Right renal pelvis (tissue), 4 donors: ENCODE results near the gene INAVA. TPM values are rescaled to one million over a fixed set of nuclear protein-coding genes. Genes with fewer than 3 reads are reported as not detected.
A peak's percentile ranks its signal among the peaks of the same experiment; 100 is the strongest.

Experiments
- DNase-seq, 4 donors: peaks; one replicate each; pipeline ENCODE4 v3.0.0-alpha.2; 2013; ENCODE audit warnings: low read depth in 4 of 4, low spot score in 3 of 4, missing footprints in 1 of 4
- polyA plus RNA-seq, 4 donors: library from polyadenylated mRNA; unstranded; fragments of 120-200 nt; gene quantifications; one replicate each; pipeline ENCODE4 v1.2.1, GENCODE V29; 2013; ENCODE audit not compliant: insufficient read length in 4 of 4

Gene INAVA
- polyA plus RNA-seq, 4 donors: 36.0 to 41.8 (median 38.6) TPM

DNA sequence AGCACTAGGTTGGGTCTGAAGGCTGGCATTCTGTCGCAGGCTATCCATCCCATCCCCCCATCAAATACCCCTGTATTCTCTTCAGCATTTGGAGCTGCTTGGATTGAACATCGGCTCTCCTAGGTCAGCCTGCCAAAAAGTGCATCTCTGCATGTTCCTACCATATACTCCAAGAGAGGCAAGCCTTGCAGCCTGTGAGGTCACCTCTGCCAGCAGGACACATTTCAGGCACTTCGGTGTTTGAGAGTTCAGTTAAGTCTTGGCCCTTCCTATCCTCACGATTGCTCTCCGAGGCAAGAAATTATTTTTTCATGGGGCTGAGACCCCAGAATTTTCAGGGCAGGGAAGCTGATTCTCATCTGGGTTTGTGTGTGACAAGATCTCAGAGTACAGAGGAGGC is 19.3 kb upstream of the INAVA start:
- DNase-seq: no peak

DNA sequence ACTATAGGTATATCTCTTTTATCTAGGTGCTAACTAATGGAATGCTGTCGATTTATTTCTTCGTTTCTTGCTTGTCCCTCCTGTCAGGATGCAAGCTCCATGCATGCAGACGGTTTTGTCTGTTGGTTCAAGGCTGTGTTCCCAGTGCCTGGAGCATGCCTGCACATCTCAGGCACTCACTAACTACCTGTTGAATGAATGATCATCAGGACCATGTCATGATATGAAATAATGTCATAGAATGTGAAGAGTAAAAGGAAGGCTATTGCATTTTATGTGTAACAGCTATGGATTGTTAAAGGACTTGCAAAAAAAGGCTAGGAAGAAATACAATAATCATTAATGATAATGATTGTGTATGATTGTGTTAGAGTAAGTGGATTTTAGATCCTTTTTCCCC is 17.7 kb upstream of the INAVA start:
- no peak for DNase-seq

GRCh38 chr1:200877839-200878551 is 16.7 kb upstream of the INAVA start:
- DNase-seq: no peak

- DNase-seq: no peak
Observed at GRCh38 chr1:200880212-200880611, 14.5 kb upstream of the INAVA start.

DNA sequence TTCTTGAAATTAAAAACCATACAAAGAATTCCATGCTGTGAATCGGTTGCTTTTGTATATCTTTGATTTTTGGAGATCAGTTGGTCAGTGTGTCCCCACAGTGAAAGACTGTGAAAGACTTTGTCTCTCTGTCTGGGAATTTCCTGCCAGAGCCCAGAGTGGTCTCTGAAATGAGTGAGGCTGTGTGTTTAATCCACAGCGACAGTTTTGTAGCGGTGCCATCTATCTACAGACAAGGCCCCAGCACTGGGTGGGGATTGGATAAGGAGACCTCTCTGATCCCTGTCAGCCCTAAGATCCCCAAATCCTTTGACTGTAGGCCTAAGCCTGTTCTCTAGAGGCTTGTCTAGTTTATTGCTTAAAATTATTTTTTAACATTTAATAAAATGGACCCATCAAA is 11.6 kb upstream of the INAVA start:
- no peak for DNase-seq

DNA sequence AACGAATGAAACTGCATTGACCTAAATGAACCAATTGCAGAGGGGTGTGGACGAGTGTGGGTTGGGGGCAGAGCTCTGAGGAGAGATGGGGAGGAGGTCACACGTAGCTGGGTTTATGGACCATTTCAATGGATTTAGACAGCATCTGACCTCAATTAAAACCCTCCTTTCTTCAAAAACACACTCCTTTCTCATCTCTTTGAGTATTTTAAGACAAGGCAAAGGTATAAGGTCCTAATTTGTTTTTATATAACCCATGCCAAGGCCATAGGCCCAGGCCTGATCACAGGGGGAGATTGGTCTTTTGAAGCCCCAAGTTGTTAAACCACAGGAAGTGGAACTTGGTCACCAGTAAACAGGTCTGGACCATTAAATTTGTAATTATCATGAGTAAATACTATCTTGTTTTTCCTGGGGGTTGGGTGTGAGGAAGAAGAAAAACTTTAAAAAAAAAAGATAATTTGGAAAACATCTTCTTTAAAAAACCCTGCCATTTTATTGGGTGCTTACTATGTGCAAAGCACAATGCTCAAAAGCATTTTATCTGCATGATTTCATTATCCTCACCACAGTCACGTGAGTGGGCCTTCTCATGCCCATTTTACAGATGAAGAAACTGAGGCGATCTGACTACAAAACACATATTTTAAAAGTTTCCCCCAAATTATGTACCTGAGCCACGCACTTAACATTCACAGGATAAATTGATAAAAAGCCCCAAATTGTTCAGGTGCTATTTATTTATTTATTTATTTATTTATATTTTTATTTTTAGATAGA is 8.9 kb upstream of the INAVA start:
- no peak for DNase-seq

DNA sequence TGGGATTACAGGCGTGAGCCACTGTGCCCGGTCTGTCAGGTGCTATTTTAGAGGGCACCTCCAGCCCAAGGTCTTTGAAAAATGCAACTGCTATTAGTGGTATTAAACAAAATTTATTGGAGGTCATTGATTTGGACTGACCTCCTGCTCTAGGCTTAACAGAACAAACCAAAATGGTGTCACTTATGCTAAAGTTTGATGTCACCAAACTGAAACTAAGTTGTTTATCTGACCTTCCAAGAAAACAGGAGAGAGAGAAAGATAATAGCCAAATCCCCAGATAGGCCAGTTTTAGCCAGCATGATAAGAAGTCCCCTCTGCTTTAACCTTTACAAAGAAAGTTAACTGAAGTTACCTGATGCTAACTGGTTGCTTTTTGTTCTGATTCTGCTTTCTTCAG is 8.1 kb upstream of the INAVA start:
- DNase-seq: no peak

DNA sequence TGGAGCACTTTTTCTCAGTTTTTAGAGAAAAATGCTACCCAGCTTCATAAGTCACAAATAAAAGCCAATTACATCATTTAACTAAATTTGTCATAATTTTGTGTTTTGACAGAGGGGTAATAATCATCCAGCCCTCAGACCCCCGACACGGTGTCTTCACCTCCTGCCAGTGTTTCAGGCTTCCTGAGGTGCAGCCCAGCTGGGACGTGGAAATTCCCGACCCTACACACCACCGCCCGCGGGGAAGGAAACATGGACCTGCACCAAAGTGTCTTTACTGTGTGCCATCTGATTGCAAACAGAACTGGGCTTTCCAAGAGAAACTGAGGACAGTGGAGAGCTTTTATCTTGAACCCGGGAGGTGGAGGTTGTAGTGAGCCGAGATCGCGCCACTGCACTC is 7.7 kb upstream of the INAVA start:
- no peak for DNase-seq

DNA sequence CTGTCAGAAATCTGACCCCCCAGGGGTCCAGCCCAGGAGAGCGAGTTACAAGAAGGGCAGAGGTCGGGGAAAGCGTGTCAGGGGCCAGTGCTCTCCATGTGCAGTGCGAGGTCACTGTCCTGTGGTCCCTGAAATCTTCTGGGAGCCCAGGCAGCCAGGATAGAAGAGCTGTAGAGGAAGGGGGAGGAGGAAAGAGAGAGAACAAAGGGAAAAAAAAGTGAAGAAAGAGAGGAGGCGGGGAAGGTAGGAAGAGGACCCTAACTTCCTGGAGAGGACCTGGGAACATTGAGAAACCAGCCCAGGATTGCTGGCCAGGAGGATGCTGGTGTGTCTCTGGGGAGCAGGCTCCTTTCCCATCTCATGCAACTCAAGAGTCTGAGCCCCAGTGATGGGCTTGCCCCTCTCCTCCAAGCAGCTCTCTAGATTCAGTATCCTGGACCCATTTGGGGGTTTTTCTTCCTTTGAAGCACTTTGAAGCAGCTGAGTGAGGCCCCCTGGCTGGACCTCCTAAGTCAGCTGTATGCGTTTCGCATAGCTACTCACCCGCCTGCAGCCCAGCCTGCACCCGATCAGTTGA is 6.8 kb upstream of the INAVA start:
- DNase-seq: no peak

DNA sequence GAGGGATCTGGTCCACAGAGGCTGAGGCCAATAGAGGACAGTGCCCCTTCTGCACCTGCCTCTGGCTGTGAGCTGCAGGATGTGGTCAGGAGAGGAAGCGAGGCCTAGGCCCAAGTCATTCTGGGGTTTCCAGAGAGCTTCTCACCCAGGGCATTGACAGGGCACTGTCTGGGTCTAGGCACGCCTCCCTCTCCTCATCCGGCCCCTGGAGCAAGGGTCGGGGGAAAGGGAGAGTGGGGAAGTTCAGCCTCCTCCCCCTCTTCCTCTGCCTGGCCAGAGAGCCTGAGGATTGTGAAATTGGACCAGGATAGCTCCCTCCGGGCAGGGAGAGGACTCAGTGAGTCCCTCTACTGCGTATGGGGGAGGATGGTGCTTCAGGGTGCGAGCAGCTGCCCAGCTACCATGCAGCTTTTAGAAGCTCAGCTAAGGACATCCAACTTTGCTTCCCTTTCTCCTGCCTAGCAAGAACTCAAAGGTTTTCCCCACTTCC is 6.3 kb upstream of the INAVA start:
- no peak for DNase-seq

GRCh38 chr1:200889571-200889970 is 5.1 kb upstream of the INAVA start:
- DNase-seq: no peak

DNA sequence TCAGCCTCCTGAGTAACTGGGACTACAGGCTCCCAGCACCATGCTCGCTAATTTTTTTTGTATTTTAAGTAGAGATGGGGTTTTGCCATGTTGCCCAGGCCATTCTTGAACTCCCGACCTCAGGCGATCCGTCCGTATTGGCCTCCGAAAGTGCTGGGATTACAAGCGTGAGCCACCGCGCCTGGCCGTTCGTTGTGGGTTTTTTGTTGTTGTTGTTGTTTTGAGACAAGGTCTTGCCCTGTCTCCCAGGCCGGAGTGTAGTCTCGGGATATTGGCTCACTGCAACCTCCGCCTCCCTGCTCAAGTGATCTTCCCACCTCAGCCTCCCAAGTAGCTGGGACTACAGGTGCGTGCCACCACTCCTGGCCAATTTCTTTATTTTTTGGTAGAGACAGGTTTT is 4.7 kb upstream of the INAVA start:
- DNase-seq: no peak

DNA sequence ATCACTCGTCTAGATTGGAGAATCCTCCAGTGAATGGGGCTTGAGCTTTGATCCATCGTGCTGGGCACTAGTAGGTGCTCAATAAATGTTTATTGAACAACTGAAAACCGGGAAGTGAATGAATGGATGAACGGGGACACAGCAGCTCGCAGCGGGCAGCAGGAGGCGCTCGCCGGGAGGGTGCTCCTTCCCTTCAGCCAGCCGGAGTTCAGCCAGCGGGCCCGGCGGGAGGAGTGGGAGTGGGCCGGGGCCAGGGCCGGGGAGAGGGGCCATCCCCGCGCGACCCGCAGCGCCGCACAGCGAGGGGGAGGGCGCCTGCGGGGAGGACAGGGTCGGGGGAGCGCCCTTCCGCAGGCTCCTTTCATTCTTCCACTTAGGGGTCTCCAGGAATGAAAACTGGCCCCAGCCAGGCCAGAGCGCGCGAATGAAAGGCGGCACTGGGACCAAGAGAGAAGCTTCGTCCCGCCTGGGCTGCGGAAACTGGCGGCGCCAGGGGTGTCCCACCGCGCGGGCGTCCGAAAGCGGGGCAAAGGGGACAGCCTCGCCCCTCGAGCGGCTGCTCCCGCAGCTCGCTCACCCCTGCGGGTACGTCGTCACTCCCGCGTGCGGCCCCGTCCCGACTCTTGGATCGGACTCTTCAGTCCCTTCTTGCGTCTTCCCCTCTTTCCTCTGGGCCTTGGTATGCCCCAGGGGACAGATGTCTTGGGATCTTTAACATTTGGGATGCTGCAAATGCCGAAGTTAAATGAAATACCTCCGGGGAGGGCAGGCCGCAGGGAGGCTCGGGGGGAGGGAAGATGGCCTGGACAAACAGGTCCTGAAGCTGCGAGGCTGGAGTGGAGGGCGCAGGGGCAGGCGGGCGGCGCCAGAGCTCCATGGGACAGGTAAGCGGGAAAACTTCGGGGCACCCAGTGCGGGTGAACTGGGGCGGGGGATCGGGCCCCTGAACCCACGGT is 3.6 kb upstream of the INAVA start:
- DNase-seq: peak in 1 of 4 donors; percentile 70

DNA sequence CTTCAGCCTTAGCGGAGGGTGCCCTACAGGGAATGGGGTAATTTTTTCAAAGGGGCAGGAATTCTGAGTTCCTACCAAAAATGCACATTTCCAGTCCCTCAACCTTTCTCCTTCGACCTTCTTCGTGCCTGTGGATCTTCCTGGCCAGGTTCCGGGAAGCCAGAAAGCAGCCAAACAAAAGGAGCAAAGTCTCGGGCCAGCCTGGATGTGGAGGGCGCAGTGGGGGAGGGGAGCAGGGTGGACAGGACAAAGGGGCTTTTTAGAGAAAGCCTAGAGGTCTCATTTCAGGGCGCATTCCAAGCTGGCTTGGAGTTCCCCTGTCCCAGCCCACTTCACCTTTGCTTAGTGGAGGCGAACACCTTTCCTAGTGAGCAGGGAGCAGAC is 2.9 kb upstream of the INAVA start:
- DNase-seq: no peak

DNA sequence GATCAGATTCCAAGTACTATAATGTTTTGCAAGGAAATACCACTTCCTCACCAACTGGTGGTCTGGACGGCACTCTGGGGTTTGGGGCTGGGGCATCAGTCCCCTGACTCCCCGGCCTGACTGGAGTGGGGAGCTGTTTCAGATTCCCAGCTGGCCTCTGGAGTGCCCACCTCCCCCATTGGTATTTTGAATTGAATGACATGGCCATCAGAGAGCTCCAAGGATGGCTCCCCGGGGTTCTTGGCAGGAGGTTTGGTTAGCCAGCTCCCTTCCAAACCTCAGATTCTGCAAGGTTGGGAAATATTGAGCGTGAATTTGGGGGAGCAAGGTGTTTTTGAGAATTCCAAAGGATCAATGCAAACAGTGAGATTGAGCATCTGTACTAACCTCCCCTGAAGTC is 2.2 kb upstream of the INAVA start:
- no peak for DNase-seq

DNA sequence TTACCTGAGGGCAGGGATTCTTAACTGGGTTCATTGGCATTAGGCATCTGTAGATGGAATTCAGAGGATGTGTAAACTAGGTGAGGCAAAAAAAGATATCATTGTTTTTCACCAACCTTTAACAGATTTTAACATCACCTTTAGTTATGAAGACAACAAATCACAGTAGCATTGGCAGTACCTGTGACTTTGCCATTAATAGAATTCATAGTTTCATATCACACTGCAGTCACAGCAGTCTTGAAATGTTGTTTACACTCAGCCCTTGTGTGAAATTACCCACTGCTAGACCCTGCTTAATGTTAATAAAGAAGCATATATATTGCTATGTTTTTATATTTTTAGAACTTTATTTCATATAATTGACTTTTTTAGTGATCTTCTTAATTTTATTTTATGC is 1.7 kb upstream of the INAVA start:
- no peak for DNase-seq

- DNase-seq: no peak
Observed at GRCh38 chr1:200893411-200893901, 1.2 kb upstream of the INAVA start.

GRCh38 chr1:200895443-200895789 is 716 bp downstream of the INAVA start:
- DNase-seq: no peak

- no peak for DNase-seq
Observed at GRCh38 chr1:200895801-200896530, 1.3 kb downstream of the INAVA start.
